ENCODE data around the gene DNTT.
"Not testable (repeated sequence)": the region's sequence is repeated elsewhere in the genome, so short reads cannot be mapped to it uniquely, and the experiment has no call there.

The DNTT gene

DNA sequence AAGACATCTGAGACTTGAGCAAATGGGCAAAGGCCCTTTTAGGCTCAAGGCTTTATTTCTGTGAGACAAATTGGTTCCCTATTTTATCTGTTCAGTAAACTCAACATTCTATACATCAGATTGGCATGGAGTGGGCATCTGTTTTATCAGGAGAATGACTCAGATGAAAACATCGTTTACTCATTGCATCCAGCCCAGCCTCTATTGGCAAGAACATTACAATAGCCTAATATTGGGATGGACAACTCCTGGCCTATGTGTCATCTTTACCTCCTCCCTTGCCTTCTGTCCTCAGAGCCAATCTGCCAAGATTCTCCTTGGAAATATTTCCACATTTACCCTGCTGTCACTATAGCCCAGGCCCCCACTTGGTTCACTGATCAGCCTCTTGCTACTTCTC lies 27.4 kb upstream of the DNTT start:
- no peak for DNase-seq

- no peak for DNase-seq
Observed at GRCh38 chr10:96279191-96279641, 25.0 kb upstream of the DNTT start.

DNA sequence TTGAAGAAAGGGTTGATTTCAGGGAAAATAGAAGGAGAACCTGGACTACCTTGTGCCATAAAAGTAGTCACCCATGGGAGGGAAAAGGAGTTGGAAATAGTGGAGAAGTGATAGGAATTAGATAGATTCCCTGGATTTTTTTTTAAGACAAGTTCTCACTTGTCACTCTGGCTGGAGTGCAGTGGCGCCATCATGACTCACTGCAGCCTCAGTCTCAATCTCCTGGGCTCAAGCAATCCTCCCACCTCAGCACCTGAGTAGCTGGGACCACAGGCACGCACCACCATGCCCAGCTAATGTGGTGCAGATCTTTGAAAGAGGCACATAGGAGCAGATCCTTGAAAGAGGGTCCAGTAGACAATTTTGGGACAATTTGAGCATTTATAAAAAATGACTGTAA lies 23.4 kb upstream of the DNTT start:
- no peak for DNase-seq

- no peak for DNase-seq
Observed at GRCh38 chr10:96281444-96282029, 22.7 kb upstream of the DNTT start.

DNA sequence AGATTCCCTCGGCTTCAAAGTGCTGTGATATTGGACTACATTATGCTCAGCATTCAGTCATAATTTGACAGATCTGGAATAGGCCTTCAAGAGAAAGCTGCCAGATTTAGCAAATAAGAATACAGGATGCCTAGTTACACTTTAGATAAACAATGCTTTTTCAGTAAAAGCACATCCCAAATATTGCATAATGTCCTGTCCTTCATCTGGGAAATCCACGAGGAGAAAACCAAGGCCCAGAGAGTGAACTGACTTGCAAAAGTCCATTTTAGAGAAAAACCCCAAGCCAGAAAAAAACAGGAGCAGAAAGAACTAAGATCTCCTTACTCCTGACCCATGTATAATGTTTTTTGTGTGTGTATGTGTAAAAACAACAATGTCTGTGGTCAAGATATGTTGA lies 20.9 kb upstream of the DNTT start:
- no peak for DNase-seq

- no peak for DNase-seq
Observed at GRCh38 chr10:96283756-96284155, 20.5 kb upstream of the DNTT start.

GRCh38 chr10:96285331-96285752 lies 18.9 kb upstream of the DNTT start:
- DNase-seq: peak; percentile 10

DNA sequence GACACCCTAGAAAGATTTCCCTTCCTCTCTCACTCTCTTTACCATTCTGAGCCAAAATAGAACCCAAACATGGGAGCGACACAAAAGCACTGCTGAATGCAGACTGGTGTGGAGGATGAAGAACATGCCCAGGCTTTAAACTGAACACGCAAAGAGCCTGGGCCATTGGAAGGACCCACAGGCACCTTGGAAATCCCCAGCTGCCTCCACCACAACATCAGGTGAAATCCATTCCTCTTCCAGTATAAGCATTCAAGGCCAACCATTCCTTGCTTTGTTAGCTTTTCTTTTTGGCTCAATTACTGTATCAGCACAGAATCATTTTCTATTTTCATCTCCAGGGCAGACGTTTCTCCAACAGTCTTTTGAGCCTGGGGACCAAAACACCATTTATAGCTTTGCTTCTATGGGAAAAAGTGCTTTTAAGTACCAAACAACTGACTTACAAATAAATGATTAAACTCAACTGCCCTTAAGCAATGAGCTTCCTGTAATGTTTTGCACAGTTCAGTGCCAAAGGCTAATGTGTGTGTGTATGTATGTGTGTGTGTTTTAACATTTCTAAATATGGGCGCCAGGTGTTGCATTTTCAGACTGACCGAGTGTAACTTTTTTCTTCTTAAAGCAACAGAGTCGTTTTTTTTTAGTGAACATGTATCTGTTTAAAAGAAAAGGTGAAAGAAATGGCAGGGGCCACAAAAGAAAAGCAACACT lies 16.7 kb upstream of the DNTT start:
- DNase-seq: peak; percentile 37

DNA sequence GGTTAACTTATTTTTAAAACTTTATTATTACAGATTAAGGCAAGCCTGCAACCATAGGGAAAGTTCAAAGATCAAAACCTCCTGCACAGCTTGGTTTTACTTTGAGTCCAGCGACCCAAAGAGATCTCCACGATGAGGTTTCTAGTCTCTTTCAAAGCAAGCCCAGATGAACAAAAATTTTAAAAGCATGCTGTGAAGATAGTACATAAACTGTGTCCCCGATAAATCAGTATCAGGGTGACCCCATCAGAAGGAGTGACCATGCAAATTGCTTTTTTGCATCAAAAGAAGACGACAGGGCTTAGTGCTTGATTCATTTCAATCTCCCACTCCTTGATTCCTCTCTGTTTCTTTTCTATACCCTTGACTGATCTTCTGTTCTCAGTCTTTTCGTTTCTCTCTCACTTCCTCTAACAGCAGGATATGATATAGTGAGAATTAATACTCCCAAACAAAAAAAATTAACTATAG lies 16.0 kb upstream of the DNTT start:
- DNase-seq: no peak

- no peak for DNase-seq
Observed at GRCh38 chr10:96289218-96289910, 14.9 kb upstream of the DNTT start.

GRCh38 chr10:96290368-96291133 lies 13.7 kb upstream of the DNTT start:
- no peak for DNase-seq

- peak; percentile 24 for DNase-seq
Observed at GRCh38 chr10:96292971-96293920, 11.0 kb upstream of the DNTT start.

GRCh38 chr10:96295475-96295874 lies 8.8 kb upstream of the DNTT start:
- DNase-seq: no peak

DNA sequence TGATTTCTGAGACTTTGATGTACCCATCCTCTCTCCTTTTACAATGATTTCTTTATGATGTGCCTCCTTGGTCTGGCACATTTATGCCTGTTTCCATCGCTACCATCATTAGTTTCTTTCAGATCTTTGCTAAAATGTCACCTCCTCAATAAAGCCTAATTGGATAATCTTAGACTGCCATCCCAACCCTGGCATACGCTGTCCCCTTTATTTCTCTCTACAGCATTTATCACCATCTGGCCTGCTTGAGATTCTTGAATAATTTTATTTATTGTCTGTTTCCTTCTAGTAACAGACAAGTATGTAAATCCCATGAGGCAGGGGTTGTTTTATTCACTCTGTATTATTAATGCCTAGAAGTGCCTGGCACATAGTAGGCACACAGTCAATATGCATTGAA lies 6.7 kb upstream of the DNTT start:
- DNase-seq: no peak

DNA sequence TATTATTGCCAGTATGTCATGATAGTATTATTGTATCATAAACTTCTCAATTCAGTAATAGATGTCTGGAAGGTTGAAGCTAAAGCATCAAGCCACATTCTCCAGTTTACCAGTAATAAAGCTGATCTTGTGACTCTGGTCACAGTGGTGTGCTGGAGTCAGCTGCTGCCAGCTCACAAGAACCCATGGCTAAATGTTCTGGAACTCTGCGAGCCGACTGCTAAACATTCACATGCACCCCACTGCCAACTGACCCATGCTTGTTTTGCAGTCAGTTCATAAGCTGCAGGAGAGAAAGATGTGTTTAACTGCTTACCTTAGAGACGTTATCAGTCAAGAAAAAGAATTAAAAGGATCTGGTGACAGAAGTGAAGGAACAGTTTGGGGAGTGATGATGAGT lies 5.9 kb upstream of the DNTT start:
- DNase-seq: no peak

DNA sequence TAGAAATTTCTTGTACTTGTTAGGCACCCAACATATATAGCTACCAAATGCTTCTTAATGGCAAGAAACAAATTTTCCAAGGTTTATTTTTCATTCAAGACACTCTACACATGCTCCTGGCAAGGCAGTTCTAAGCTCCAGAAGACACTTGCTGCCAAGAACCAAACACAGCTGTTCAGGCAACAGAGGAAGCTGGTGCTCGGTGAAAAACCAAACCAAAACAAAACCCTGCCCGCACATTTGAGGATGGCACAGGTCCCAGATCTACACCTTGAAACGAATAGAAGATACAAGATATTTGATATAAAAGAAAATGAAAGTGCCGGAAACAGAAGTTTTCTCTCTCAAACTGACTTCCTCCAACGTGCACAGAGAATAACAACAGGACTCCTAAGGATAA lies 4.9 kb upstream of the DNTT start:
- DNase-seq: no peak

DNA sequence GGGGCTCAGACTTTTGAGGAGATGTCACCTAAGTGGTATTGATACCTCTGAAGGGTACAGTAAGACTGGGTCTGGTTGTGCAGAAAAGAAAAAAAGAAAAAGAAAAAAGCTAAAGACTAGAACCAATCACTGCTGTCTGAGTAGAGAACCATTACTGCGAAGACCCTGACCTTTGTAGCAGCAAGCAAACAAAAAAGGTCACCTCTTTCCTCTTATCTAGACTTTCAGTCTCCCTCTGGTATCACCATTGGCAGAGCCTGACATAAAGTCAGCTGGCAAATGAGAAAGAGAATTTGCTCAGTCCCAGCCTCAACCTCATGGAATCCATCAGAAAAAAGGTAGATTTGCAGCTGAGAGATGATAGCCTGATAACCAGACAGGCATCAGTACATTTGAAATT lies 2.6 kb upstream of the DNTT start:
- DNase-seq: no peak

DNA sequence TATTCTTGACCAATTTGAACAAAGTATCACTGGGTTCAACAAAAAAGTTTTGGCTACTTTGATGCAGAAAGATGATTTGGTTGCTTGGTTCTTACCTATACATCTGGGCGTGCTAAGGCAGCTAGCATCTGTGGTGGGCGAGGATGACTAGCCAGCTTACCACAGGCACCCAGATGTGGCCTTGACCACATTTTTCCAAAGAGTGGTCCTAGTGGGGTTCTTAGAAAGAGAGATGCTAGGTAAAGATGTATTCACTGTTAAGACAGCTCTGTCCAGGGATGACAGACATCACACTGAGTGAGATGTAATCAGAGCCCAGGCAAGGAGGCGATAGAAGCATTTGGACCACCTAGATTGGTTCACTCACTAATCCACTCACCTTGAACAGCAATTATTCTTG lies 785 bp downstream of the DNTT start:
- DNase-seq: no peak

- DNase-seq: no peak
Observed at GRCh38 chr10:96306516-96306915, 2.3 kb downstream of the DNTT start.

- DNase-seq: not testable (repeated sequence)
Observed at GRCh38 chr10:96308854-96309253, 4.6 kb downstream of the DNTT start.

DNA sequence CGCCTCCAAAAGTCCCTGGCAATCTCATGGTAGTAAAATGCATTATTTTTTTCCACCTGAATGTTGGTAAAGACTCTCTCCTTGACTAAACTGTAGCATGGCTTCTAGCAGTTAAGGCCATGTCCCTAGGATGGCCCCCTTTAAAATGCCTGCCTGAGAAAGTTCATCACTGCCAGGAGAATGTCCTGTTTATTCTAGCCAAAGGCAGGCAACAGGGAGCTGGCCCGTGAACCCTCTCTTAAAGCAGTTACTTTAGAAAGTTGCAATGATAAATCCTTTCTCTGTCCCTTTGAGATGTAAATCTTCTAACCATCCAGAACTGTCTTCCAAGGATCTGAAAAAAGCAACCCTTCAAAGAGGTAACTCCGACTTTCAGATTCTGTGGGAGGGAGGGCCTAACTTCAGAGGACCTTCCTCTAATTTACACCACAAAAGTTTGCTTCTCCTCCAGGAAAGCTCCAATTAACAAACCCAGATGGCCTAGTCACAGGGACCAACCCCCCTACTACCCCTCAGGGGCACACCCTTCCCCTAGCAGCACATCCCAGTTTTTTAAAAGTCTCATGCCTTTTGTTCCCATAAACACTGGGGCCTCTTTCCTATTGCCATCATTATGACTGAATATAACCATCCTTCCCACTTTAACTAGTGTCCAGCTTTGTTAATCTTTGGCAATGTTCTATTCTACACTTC lies 5.5 kb downstream of the DNTT start:
- DNase-seq: no peak

DNA sequence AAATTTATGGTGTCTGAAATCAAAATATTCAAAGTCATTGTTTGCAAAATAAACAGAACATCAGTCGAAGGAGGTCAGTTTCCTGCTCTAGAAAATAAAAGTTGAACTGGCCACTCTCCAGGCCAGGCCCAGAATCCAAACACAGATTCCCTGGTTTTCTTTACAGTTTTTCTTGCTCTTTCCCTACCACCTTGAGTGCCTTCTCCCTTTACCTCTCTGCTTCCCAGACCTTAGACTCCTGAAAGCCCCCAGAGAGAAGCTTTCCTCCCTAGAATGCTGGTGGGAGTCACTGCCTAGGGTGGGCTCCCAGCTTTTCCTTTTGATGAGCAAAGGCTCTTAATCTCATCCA lies 6.1 kb downstream of the DNTT start:
- DNase-seq: no peak
